ENCODE results near the gene PFKL. TPM values are rescaled to one million over a fixed set of nuclear protein-coding genes. Genes with fewer than 3 reads are reported as not detected.

The PFKL gene
- total RNA-seq, 1 donor from 2014 or later, result 129 TPM

GRCh38 chr21:44324106-44324853, 24.4 kb downstream of the PFKL start:
- Mint-ChIP-seq H3K27ac (ENCODE audit: unreplicated experiment) (no peak overlapping the region), H3K9me3 (ENCODE audit: low read depth) (no peaks in the 10 kb centered on the region), H3K36me3 (ENCODE audit: low read depth) (peaks cover 6% of the 10 kb centered on the region), H3K27me3 (ENCODE audit: low read depth) (no peaks in the 10 kb centered on the region), H3K4me3 (ENCODE audit: unreplicated experiment) (no peak overlapping the region), H3K4me1 (ENCODE audit: low read depth) (no peaks in the 10 kb centered on the region)
- no peak for DNase-seq (ENCODE audit: low spot score)
- TF ChIP-seq CTCF (IDR thresholded peaks at IDR 0.05), result no peak

GRCh38 chr21:44324854-44325107, 24.9 kb downstream of the PFKL start:
- TF ChIP-seq CTCF (IDR thresholded peaks at IDR 0.05), result no peak
- H3K27ac Mint-ChIP-seq (ENCODE audit: unreplicated experiment), result no peak overlapping the region
- no peaks in the 10 kb centered on the region for H3K27me3 Mint-ChIP-seq (ENCODE audit: low read depth)
- no peak for DNase-seq (ENCODE audit: low spot score)
- no peak overlapping the region for H3K4me3 Mint-ChIP-seq (ENCODE audit: unreplicated experiment)
- H3K36me3 Mint-ChIP-seq (ENCODE audit: low read depth), result peaks cover 6% of the 10 kb centered on the region
- no peaks in the 10 kb centered on the region for H3K4me1 Mint-ChIP-seq (ENCODE audit: low read depth)
- no peaks in the 10 kb centered on the region for H3K9me3 Mint-ChIP-seq (ENCODE audit: low read depth)

GRCh38 chr21:44325386-44326271, 25.8 kb downstream of the PFKL start:
- TF ChIP-seq CTCF (IDR thresholded peaks at IDR 0.05), result no peak
- no peaks in the 10 kb centered on the region for H3K4me1 Mint-ChIP-seq (ENCODE audit: low read depth)
- no peak overlapping the region for H3K4me3 Mint-ChIP-seq (ENCODE audit: unreplicated experiment)
- H3K9me3 Mint-ChIP-seq (ENCODE audit: low read depth), result no peaks in the 10 kb centered on the region
- H3K27me3 Mint-ChIP-seq (ENCODE audit: low read depth), result no peaks in the 10 kb centered on the region
- H3K36me3 Mint-ChIP-seq (ENCODE audit: low read depth), result peaks cover 6% of the 10 kb centered on the region
- no peak for DNase-seq (ENCODE audit: low spot score)
- H3K27ac Mint-ChIP-seq (ENCODE audit: unreplicated experiment), result no peak overlapping the region

- TF ChIP-seq CTCF (IDR thresholded peaks at IDR 0.05), result no peak
- no peaks in the 10 kb centered on the region for H3K4me1 Mint-ChIP-seq (ENCODE audit: low read depth)
- H3K9me3 Mint-ChIP-seq (ENCODE audit: low read depth), result no peaks in the 10 kb centered on the region
- no peaks in the 10 kb centered on the region for H3K27me3 Mint-ChIP-seq (ENCODE audit: low read depth)
- H3K4me3 Mint-ChIP-seq (ENCODE audit: unreplicated experiment), result no peak overlapping the region
- no peak overlapping the region for H3K27ac Mint-ChIP-seq (ENCODE audit: unreplicated experiment)
- no peak for DNase-seq (ENCODE audit: low spot score)
- H3K36me3 Mint-ChIP-seq (ENCODE audit: low read depth), result peaks cover 6% of the 10 kb centered on the region
These were observed 26.4 kb downstream of the PFKL start for GRCh38 chr21:44326272-44326647.

- H3K27me3 Mint-ChIP-seq (ENCODE audit: low read depth), result no peaks in the 10 kb centered on the region
- peaks cover 3% of the 10 kb centered on the region for H3K4me1 Mint-ChIP-seq (ENCODE audit: low read depth)
- DNase-seq (ENCODE audit: low spot score), result no peak
- H3K9me3 Mint-ChIP-seq (ENCODE audit: low read depth), result no peaks in the 10 kb centered on the region
- no peak overlapping the region for H3K27ac Mint-ChIP-seq (ENCODE audit: unreplicated experiment)
- peaks cover 4% of the 10 kb centered on the region for H3K36me3 Mint-ChIP-seq (ENCODE audit: low read depth)
- H3K4me3 Mint-ChIP-seq (ENCODE audit: unreplicated experiment), result no peak overlapping the region
- peak; percentile 13 for TF ChIP-seq CTCF (IDR thresholded peaks at IDR 0.05)
These were observed 27.1 kb downstream of the PFKL start for GRCh38 chr21:44326716-44327602.
